K562 (cell line): Measurements from ENCODE around the gene ST3GAL3. TPM values are rescaled to one million over a fixed set of nuclear protein-coding genes. Genes with fewer than 3 reads are reported as not detected.

Experiments
- CUX1 ChIP-seq: fragments of 200-800 bp; sonication (Bioruptor generic); IDR thresholded peaks from 2 replicates; pipeline ENCODE4 v1.6.1; 2016; ENCODE audit warnings: missing genetic modification characterization, missing compliant biosample characterization
- GATAD2A ChIP-seq: fragments of 450-650 bp; IDR thresholded peaks from 2 replicates; pipeline ENCODE4 v1.6.1; 2017
- GTF2F1 ChIP-seq: IDR thresholded peaks from 2 replicates; pipeline ENCODE4 v1.6.1; 2011; ENCODE audit warnings: low read depth, low read length, improper control_type of control experiment
- KDM5B ChIP-seq: fragments of 200-600 bp; sonication (generic); IDR thresholded peaks from 2 replicates; pipeline ENCODE4 v1.6.1; 2012; ENCODE audit warnings: low read depth, mild to moderate bottlenecking, moderate library complexity, low read length, control low read depth, inconsistent platforms; ENCODE audit not compliant: insufficient replicate concordance
- MCM7 ChIP-seq, 2 experiments: fragments of 450-650 bp; IDR thresholded peaks; 2 replicates each; pipeline ENCODE4 v1.6.1; 2016 to 2018
- REST ChIP-seq, 2 experiments: fragments of 450-650 bp; formaldehyde crosslinking in 1 of 2; IDR thresholded peaks; 2 replicates each; pipeline versions ENCODE4 v1.4.0 to v1.6.1; 2014 to 2020; ENCODE audit warnings: mild to moderate bottlenecking in 2 of 2, borderline replicate concordance in 1 of 2, low read depth in 1 of 2
- SLC30A9 ChIP-seq: fragments of 250-450 bp; sonication (Bioruptor Pico); IDR thresholded peaks from 2 replicates; pipeline ENCODE4 v1.8.0; 2022; ENCODE audit warnings: mild to moderate bottlenecking, moderate library complexity
- TRIM25 ChIP-seq: fragments of 450-650 bp; IDR thresholded peaks from 2 replicates; pipeline ENCODE4 v1.7.0; 2016; ENCODE audit warnings: borderline replicate concordance
- ZFP1 ChIP-seq: fragments of 450-650 bp; formaldehyde crosslinking; IDR thresholded peaks from 2 replicates; pipeline ENCODE4 v1.4.0; 2020; ENCODE audit warnings: mild to moderate bottlenecking, mixed read lengths
- ZNF134 ChIP-seq: fragments of 250-450 bp; sonication (Bioruptor Pico); conservative IDR thresholded peaks from 2 replicates; pipeline ENCODE4 v1.4.0; 2020
- ZNF175 ChIP-seq: fragments of 200-800 bp; sonication (Bioruptor generic); IDR thresholded peaks from 2 replicates; pipeline ENCODE4 v1.6.1; 2016; ENCODE audit warnings: low read depth, mild to moderate bottlenecking, missing genetic modification characterization, missing compliant biosample characterization
- ZNF282 ChIP-seq: sonication (generic); formaldehyde crosslinking; IDR thresholded peaks from 2 replicates; pipeline ENCODE4 v1.8.1; 2023; ENCODE audit warnings: missing genetic modification reagents
- polyA plus RNA-seq, 8 experiments: library from polyadenylated mRNA; depleted of rRNA in 4 of 8; stranded (reverse) in 5 of 8; unstranded in 3 of 8; fragments of >200 nt; fragmentation: Nextera tagmentation in 2 of 8; fragmentation: Illumina TruSeq in 1 of 8; extraction: Ambion mirVana in 2 of 8; extraction: Trizol in 1 of 8; gene quantifications; 2 replicates each; pipeline versions ENCODE4 v1.2.1 to v1.2.3, GENCODE V29; 2011 to 2014; ENCODE audit warnings: inconsistent platforms in 1 of 8, missing spikeins in 1 of 8
- total RNA-seq, 7 experiments: library from RNA; depleted of rRNA in 6 of 7; stranded (reverse); fragments of >200 nt in 6 of 7; fragmentation: Illumina TruSeq in 2 of 7; extraction: Trizol in 2 of 7; gene quantifications; 2 replicates each; pipeline versions ENCODE4 v1.2.1 to v1.2.3, GENCODE V29; 2011 to 2021; ENCODE audit warnings: low replicate concordance in 1 of 7

Gene ST3GAL3
- total and polyA plus RNA-seq, 9 of the 15 experiments (the other 6 are each of a cell fraction or from before 2014, with no cell fraction given): 1.2 to 18.9 (median 11.0) TPM

- TF ChIP-seq CUX1 (no peak), ZNF134 (CRISPR knock-in tag) (no peak), ZFP1 (CRISPR knock-in tag) (no peak), ZNF282 (CRISPR knock-in tag) (no peak), ZNF175 (CRISPR knock-in tag) (no peak), KDM5B (no peak), REST (IDR thresholded peaks at IDR 0.05; ENCODE audit: borderline replicate concordance) (peak; percentile 91), REST (CRISPR knock-in tag; IDR thresholded peaks at IDR 0.05; ENCODE audit: low read depth) (no peak), MCM7 (IDR thresholded peaks at IDR 0.05) (no peak), SLC30A9 (no peak), GTF2F1 (no peak), GATAD2A (no peak), TRIM25 (no peak)
Observed at GRCh38 chr1:43934101-43934985, 227.0 kb downstream of the ST3GAL3 start (continued).
